Stimulated activated CD4-positive, alpha-beta T cell treated with anti-CD3 and anti-CD28 coated beads, TNF-alpha, amount 100 ng/mL, for 48 hours (primary cell): Measurements from ENCODE around the gene ZNF763.
A peak's percentile ranks its signal among the peaks of the same experiment; 100 is the strongest.
"Not testable (repeated sequence)": the region's sequence is repeated elsewhere in the genome, so short reads cannot be mapped to it uniquely, and the experiment has no call there.

Source experiments
- DNase-seq, 3 donors: peaks; one replicate each; pipeline ENCODE4 v3.0.0-alpha.2; 2020; ENCODE audit warnings: low read depth in 3 of 3

ZNF763 gene

GRCh38 chr19:11964858-11965645 is at the start of gene ZNF763:
Gene ZNF763, plus strand, starts transcription at chr19:11965040. Its CDS starts 169 bp downstream, at chr19:11965209.
- peak; percentile 79 to 83 (median 83) for DNase-seq

GRCh38 chr19:11921852-11922495 is 42.9 kb upstream of the ZNF763 start:
- no peak for DNase-seq

GRCh38 chr19:11924886-11925650 is 39.8 kb upstream of the ZNF763 start, which contains the start of gene ZNF700:
Gene ZNF700, plus strand, starts transcription at chr19:11925107. Its CDS starts 104 bp downstream, at chr19:11925211.
- peak; percentile 88 to 94 (median 90) for DNase-seq

GRCh38 chr19:11925651-11926187 is 39.1 kb upstream of the ZNF763 start:
- not testable (repeated sequence) for DNase-seq

- DNase-seq: no peak
Measured at GRCh38 chr19:11927227-11927626, 37.6 kb upstream of the ZNF763 start.

- no peak for DNase-seq
Measured at GRCh38 chr19:11931051-11931450, 33.8 kb upstream of the ZNF763 start.

GRCh38 chr19:11931513-11931912 is 33.3 kb upstream of the ZNF763 start:
- DNase-seq: no peak

- not testable (repeated sequence) for DNase-seq
Measured at GRCh38 chr19:11935829-11936228, 29.0 kb upstream of the ZNF763 start.

- DNase-seq: not testable (repeated sequence)
Measured at GRCh38 chr19:11938383-11938782, 26.5 kb upstream of the ZNF763 start.

GRCh38 chr19:11941361-11941887 is 23.4 kb upstream of the ZNF763 start:
- not testable (repeated sequence) for DNase-seq

GRCh38 chr19:11942008-11942842 is 22.6 kb upstream of the ZNF763 start:
- DNase-seq: no peak

- no peak for DNase-seq
Measured at GRCh38 chr19:11942843-11943108, 22.1 kb upstream of the ZNF763 start.

- no peak for DNase-seq
Measured at GRCh38 chr19:11944656-11945055, 20.2 kb upstream of the ZNF763 start.

- no peak for DNase-seq
Measured at GRCh38 chr19:11948646-11949045, 16.2 kb upstream of the ZNF763 start.

GRCh38 chr19:11949201-11949600 is 15.6 kb upstream of the ZNF763 start:
- no peak for DNase-seq

- not testable (repeated sequence) for DNase-seq
Measured at GRCh38 chr19:11949614-11950080, 15.2 kb upstream of the ZNF763 start.

GRCh38 chr19:11950312-11950711 is 14.5 kb upstream of the ZNF763 start:
- no peak for DNase-seq

- peak; percentile 46 to 68 (median 50) for DNase-seq
Measured at GRCh38 chr19:11963566-11964355, 1.1 kb upstream of the ZNF763 start.

- no peak for DNase-seq
Measured at GRCh38 chr19:11964496-11964857, 363 bp upstream of the ZNF763 start.

GRCh38 chr19:11970174-11970573 is 5.3 kb downstream of the ZNF763 start:
- no peak for DNase-seq
